Stimulated activated CD4-positive, alpha-beta T cell treated with anti-CD3 and anti-CD28 coated beads, Interleukin-4, amount 100 ng/mL, for 4 hours (primary cell): ENCODE measurements around the gene ZNF438.

Experiments
- DNase-seq, 2 experiments: peaks; one replicate each; pipeline ENCODE4 v3.0.0-alpha.2; 2020

The ZNF438 gene

DNA sequence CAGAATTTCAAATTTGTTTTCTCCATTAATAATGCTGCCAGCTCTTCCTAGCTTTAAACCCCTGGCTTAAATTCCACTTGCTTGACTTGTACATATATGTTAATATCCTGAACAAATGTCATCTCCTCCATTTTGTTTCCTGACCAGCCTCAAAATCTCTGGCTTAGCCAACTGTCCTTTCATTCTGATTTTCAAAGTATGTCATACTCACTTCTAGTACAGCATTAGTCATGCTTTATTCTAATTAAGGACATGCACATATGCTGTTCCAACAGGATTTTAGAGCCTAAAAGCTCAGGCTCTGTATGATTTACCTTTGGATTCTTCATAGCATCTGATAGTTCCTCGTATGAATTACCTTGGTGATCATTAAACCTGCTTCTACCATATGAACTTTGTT lies 158.3 kb downstream of the ZNF438 start:
- DNase-seq, result no peak

DNA sequence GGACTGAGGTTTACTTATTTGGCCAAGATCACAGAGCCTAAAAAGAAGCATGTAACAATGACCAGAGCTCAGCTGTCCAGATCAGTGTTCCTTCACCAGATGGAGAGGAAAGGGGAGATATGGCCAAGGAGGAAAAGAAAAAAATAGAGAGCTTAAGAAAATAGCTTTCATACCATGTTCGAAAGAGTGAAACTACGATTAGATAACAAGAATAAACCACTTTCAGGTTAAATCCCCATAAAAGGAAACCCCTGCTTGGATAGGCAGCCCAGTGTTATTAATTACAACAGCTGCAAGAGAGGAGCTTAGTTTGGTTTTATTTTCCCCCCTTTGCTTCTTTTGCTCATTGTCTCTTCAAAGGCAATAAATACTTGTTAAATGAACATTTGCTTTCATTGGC lies 160.8 kb downstream of the ZNF438 start:
- DNase-seq, result no peak

DNA sequence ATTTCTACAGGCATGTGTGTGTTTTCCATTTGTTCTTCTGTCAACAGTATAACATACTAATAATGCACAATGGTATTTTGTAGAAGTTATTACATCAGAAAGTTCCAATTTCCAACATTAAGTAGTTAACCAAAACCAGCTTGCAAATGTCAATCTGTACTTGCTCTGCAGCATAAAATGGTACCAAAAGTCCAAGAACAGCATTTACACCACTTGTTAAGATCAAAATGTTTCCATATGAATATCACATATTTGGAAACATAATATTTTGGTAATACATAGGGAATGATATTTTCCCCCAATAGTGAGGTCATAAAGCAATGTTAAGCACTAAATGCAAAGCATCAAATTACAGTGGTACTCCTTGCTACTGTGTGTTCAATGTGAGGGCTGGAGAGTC lies 162.1 kb downstream of the ZNF438 start:
- no peak for DNase-seq

DNA sequence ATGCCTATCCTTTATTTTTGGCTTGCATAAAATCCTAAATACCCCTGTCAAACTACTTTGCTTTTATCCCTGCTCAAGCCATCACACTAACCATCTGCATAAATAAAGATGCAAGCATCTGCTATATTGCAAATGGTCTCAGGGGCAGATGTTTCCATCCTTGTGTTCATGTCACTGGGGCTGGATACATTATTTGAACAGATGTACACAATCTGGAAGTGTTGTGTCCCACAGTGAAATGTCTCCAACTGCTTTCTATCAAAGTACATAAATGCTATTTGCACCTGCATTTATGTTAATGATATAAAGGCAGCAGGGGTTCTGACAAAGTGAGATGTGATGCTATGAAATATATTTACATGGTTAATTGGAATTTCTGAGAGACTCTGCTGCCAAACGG lies 163.1 kb downstream of the ZNF438 start:
- DNase-seq, result no peak

DNA sequence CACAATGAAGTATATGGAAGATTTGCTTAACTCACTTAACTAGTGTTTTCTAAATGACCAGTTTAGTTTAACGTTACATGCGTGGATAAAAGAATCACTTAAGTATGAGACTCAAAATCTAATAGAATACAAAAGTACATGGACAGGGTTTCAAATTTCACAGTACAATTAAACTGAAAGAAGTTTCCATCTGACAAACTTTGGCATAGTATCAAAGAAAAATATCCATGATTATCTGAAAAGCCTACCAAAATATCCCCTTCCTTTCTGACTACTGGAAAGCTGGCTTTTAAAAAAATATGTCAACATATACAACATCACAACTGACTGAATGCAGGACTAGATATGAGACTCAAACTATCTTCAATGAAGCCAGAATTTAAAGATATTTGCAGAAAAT lies 164.8 kb downstream of the ZNF438 start:
- no peak for DNase-seq

DNA sequence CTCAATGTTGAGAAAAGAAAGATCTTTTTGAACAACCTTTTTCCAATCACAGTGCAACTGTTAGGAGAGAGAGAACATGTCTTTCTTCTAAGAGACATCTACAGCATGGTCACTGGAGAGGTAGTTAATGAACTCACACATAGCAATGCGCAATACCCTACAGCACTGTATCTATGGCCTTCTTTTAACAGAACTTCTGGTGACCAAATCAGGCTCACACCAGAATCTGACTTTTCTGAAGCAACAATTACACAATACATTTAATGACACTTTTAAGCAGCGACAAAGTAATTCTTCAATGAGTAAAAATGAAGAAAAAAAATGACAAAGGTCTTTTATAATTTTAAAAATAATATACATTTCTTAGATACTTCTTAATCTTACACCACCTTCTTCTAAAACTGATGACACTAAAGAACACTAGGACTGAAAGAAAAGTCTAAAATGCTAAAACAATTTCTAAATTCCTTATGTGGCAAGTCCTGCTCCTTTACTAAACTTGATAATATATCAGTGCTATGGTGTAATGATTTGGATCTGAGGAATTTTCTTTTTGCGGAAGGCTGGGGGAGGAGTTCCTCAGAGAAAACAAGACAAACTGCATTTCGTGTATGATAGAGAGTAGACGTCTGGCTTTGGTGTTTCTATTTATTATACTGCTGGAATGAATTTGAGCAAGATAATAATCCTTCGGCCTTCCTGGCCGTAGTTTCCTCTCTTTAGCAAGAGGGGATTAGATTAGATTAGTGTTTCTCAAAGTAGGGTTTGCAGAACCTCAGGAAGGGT lies 166.3 kb downstream of the ZNF438 start:
- DNase-seq, result no peak

DNA sequence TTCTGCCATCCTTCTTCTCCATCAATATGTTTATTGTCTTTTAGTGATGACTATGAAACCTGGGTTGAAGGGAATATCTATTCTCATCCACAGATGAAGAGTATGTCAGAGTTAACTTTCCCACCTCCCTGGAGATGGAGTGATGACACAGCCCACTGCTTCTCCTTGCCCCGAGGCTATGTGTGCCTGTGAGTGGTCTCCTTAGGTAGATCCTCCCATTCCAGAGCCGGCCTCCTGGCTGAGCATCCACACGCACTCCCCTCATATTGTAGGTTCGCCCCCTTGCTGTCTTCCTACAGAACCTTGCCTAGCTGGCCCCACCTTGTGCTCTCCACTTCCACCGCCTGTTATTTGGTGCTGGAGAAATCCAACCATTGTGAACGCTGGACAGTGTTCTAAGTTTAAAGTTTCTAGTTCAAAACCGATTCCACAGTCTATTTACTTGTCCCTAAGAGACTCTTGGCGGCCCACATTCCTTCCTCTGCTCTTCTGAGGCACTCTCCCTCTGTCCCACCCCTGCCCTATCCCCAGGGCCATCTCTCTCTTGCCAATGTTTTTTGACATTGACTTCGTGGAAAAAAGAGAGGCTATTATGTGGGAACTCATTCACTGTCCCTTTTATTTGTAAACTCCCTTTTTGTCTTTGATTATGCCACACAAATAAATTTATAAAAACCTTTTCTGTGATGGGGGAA lies 168.0 kb downstream of the ZNF438 start:
- no peak for DNase-seq

DNA sequence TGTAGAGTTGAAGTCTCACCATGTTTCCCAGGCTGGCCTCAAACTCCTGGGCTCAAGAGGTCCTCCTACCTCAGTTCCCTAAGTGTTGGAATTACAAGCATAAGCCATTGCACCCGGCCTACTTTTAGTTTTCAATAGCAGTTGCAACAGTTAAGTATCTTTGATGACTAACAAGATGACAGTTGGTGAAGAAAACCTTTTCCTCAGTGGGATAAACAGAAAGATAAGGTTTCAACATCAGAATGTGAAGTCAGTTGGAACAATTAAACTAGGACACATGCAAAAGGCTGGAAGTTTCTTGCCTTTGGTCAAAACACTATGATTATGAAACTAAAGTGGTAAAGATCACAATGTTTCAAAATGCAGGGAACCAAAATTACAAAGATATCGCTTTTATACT lies 169.2 kb downstream of the ZNF438 start:
- no peak for DNase-seq

DNA sequence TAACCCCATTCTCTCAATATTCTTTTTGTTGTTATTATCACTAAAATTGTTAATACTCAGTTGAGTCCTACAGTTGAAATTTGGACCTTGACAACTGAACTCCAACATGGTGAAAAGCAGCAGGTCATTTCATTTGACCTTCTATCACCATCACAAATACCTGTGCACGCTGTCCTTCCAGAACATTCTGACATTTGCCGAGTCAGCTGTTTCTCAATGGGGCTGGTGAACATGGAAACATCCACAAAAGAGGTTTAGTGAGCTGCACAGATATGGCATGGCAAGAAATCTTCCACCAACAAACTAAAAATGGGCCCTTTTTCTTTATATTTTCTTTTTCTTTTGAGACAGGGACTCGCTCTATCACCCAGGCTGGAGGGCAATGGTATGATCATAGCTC lies 169.7 kb downstream of the ZNF438 start:
- no peak for DNase-seq

DNA sequence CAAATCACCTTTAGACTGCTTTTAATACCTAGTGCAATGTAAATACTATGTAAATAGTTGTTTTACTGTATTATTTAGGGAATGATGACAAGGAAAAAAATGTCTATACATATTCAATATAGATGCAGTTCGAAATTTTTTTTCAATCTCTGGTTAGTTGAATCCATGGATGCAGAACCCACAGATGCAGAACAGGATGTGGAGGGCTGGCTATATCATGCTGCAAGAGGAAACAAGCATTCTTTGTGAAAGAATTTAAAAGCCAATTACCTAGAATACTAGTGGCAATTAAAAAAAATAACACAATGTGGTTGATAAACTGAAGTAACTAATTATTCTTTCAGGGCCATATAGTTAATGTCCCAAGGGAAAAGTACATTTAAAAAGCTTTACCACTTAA lies 170.4 kb downstream of the ZNF438 start:
- DNase-seq, result no peak

DNA sequence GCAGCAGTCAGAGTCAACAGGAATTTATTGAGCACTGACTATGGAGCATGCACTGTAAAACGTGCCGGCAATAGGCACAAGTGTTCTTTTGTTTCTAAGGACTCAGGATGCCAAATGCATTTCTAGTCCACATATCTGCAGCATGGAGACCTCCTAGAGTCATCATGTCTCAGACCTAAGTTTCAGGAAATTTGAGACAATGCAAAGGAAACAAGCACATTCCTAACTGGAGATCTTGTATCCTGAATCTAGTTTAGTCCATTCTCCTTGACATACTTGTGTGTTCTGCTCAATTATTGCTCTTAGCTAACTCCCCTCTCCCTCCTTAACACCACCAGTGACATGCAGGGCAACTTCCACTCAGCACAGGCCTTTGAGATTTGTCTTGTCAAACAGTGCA lies 173.2 kb downstream of the ZNF438 start:
- DNase-seq, result no peak

DNA sequence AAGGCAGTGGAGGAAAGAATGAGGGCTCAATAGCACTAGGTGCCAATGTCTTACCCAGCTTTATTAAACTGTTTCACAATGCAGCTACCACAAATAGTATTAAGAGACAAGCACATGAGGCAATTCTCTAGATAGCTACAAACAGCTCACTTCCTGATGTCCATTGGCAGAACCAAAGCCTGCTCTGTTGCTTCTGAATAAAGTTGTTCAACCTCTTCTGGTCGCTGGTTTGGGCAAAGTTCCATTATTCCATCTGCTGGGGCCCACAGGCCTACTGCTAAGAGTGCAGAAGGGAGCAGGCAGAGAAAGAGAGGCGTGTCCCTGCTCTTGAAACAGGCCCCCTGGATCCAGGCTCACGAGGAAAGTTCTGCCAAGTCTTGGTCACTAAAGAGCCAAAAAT lies 173.9 kb downstream of the ZNF438 start:
- no peak for DNase-seq

DNA sequence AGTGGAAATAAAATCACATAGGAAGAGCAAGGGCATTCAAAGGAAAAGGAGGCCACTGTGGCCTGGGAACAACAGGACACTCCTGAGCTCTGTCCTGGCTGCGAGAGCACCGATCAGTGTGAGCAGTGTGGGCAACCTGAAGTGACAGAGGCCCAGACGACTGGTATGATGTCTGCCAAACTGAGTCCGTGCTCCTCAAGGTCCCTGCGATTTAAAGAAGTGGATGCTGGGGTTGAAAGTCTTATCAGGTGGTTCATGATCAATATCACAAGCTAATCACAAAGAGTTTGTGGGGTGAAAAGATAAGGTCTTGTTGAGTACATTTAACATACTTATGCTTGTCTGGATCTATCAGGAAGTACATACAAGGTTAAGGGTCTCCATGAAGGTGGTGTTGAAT lies 176.5 kb downstream of the ZNF438 start:
- no peak for DNase-seq

DNA sequence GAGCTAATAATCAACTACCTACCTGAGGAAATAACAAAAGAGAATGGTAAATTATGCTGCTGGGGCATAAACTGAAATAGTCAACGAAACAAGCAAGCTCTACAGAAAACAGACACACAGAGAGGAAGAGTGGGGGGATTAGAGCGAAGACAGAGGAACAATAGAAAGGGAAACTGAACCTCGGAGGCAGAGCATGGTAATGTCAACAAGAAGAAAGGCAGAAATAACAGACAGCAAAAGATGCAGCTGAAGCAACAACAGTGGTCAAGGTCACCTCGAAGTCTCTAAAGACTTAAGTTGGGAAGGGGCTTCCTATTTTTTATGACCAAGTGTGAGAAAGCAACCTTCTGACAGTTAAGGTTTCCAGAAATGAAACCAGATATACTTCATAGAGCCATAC lies 177.0 kb downstream of the ZNF438 start:
- no peak for DNase-seq

DNA sequence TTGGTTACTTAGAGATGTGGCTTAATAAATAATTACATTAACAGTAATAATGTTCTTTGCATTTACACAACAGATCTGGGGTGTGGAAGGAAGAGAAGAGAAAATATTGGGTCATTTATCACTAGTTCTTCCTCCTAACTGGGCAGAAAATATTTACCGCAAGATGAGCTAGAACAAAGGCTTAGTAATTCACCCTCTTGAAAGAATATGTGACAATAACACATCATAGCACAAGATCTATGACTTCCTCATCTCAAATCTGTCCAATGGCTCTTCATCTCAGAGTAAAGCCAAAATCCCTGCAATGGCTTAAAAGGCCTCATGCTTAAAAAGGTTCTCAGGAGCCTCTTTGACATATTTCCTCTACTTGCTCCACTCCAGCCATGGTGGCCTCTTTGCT lies 178.6 kb downstream of the ZNF438 start:
- no peak for DNase-seq

DNA sequence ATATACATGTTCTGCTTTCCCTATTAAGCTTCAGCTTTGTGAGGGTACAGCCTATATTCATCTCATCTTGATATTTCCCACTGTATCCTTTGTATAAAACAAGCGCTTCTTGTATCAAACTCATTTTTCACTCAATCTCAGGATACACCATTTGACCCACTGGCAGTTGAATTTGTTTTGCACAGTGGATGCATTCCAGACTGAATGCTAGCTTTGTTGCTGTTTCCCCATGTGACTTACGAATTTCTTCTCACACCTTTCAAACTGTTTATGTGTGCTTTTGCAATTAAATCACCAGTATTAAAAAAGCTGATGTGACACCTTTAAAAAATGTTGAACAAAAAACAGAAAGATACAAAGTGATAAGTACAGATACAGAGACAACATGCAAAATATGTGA lies 180.9 kb downstream of the ZNF438 start:
- DNase-seq, result no peak

DNA sequence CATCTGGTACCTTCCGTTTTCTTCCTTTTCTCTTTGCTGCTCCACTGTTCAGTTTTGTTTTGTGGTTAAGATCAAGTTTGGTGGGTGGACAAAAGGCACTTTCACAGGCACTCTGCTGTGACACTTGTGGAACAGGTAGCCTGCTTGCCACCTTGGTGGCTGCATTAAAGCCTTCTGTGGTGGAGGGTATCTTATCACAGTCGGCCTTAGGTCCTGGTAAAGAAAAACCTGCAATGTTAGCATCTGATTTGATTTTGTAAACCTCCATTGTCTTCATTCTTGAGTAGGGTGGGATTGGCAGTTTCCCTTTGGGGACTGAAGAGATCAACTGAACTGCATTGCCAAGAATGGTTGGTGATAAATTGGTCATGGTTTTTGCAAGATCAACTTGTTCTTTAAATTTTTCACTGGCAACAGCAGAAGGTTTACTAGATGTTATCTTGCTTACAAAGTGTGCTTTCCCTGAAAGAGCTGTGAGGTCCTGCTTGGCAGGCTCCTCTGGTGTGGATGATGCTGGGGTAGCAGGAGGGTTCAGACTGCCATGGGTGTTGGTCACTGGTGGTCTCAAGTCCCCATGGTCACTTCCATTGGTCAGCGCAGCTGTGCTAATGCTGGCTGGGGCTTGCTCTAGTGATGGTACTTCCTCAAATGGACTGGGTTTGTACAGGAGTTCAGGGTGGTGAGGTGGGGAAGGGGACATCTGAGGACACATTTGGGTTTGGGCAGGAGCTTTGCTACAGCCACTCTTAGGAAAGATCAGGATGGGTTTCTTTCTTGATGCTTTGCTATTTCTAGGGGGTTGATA lies 182.2 kb downstream of the ZNF438 start:
- no peak for DNase-seq

DNA sequence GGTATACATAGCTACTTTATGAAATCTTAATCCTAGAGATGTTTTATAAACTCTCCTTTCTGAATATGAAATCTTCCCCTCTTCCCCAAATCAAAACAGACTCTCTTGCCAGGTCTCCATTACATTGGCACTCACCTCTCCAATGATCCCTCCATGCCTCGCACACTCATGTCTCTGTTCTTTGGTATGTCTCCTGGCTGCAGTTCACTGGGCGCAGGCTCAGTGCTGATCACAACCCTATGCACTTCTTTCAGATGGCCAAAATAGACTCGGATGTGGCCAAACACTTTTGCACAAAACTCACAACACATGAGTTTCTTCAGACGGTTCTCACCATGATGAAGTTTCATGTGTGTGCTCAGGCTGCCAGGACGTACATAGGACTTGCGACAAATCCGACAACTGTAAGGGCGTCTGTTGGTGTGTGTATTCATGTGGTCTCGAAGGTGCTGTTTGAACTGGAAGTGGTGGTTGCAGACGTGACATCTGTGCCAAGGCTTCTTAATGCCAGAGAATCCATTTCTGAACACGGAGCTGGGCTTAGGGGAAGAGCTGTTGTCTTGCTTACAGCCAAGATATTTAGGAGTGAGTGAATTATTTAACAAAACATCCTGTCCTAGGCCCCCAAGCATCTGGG lies 183.2 kb downstream of the ZNF438 start:
- no peak for DNase-seq

DNA sequence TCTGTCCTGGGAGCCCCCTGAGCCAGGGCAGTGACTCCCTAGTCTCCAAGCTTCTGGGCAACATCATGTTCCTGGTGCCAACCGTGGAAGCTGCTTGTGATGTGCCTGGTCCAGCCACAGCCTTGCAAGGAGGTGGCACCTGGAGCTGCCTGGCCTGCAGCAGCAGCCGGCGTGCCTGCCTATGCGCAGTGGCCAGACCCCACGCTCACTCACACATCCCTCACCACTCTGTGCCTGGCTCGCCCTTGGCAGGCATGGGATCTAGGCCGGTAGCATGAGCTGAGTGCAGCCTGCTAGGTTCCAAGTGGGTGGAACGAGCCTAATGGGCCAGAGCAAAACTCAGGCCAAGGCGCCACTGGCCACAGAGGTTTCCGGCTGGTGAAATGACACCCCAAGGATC lies 184.0 kb downstream of the ZNF438 start:
- DNase-seq, result no peak

DNA sequence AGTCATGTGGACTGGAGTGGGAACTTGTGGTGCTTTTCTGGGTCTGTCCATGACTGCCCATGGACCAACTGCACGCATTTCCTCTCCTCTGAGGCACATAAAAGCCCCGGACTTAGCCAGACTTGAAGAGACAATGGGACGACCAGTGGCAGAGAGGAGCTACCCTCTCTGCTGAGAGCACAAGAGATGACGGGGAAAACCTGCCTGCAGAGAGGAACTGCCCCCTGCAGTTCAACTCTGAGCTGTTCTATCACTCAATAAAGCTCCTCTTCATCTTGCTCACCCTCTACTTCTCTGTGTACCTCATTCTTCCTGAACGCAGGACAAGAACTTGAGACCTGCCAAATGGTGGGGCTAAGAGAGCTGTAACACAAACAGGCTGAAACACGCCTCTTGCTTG lies 184.5 kb downstream of the ZNF438 start:
- no peak for DNase-seq

DNA sequence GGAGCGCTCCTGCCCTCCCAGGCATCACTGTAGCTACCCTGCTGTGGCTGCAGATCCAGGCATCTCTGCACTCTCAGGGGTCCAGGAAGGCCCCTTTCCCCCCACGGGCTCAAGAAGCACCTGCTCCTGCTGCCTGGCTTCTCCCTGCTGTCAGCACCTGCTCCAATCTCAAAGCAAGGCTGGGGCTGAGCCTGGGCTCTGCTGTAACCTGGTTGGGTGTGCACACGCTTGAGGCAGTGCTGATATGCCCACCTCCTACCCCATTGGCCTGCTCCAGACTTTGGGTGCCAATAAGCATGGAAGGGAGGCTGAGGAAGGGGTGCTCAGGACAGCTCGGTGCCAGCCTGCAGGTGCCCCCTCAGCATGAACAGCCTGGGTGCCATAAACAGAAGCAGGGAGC lies 185.0 kb downstream of the ZNF438 start:
- DNase-seq, result no peak

DNA sequence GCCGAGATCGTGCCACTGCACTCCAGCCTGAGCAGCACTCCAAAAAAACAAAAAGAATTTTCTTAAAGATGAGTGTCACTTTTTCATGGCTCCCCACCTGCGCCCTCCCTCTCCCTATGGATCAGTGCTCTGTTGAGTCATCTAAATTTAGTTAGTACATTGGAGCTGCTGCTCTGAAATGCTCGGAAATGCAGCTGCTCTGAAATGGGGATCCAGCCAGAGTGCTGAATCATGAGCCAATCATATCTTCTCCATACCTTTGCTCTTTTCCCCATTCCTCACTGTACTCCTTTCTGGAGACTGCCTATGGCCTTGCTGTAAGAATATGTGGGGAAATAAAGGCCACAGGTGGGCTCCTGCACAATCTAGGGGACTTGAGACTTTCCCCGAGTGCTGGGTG lies 188.8 kb downstream of the ZNF438 start:
- DNase-seq, result no peak

DNA sequence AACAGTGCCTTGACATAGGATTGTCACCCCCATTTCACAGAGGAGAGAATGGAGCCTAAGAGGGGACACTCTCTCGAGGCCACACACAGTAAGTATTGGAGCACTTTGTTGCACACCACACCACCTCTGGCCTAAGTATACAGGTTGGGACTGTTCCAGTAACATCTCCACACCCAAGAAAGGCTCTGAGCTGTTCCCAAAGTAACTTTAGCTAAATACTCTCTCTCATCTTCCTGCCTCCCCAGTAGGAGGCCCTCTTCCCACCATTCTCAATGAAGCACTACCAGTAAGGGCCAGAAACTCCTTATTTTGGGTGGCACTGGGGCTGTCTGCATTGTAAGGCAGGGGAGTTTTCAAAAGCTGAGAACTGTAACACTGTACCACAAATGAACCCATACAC lies 189.5 kb downstream of the ZNF438 start:
- no peak for DNase-seq
